GM21786 (cell line): ENCODE results near the gene SATB2.

ENCODE experiments used
- ATAC-seq: cut with Tn5 transposase; IDR thresholded peaks from one replicate; pipeline ENCODE4 v1.9.1; 2021; ENCODE audit not compliant: unreplicated experiment

The SATB2 gene

GRCh38 chr2:199273042-199273511 is 184.7 kb downstream of the SATB2 start:
- no peak for ATAC-seq

- no peak for ATAC-seq
Observed at GRCh38 chr2:199261936-199262335, 195.8 kb downstream of the SATB2 start.

- ATAC-seq: no peak
Observed at GRCh38 chr2:199261239-199261638, 196.5 kb downstream of the SATB2 start.

- no peak for ATAC-seq
Observed at GRCh38 chr2:199259671-199260070, 198.1 kb downstream of the SATB2 start.

- no peak for ATAC-seq
Observed at GRCh38 chr2:199258291-199258690, 199.4 kb downstream of the SATB2 start.

- no peak for ATAC-seq
Observed at GRCh38 chr2:199257261-199258224, 200.2 kb downstream of the SATB2 start.

GRCh38 chr2:199230091-199230490 is 227.6 kb downstream of the SATB2 start:
- ATAC-seq: no peak

- ATAC-seq: peak; percentile 95
Observed at GRCh38 chr2:199228887-199229819, 228.6 kb downstream of the SATB2 start.

- no peak for ATAC-seq
Observed at GRCh38 chr2:199223791-199224190, 233.9 kb downstream of the SATB2 start.

GRCh38 chr2:199220920-199221319 is 236.8 kb downstream of the SATB2 start:
- no peak for ATAC-seq

- no peak for ATAC-seq
Observed at GRCh38 chr2:199219551-199219950, 238.2 kb downstream of the SATB2 start.
